Epithelial cell of esophagus (primary cell): ENCODE data around the gene ITIH6.
"Not testable (repeated sequence)": the region's sequence is repeated elsewhere in the genome, so short reads cannot be mapped to it uniquely, and the experiment has no call there.

Source experiments
- DNase-seq: peaks from one replicate; pipeline ENCODE4 v3.0.0; 2010; ENCODE audit warnings: low read depth
- H3K4me3 ChIP-seq: 2 replicates; pipeline ENCODE4 v1.5.1; 2011; ENCODE audit warnings: mild to moderate bottlenecking, low read length, control low read depth
- TF ChIP-seq, protein P1 (sequence below): IDR thresholded peaks from 2 replicates; pipeline ENCODE4 v1.5.1; 2011; ENCODE audit warnings: low read depth, mild to moderate bottlenecking, low read length, control low read depth, inconsistent platforms; ENCODE audit not compliant: insufficient read depth; ENCODE audit errors: missing control alignments

ITIH6 gene

DNA sequence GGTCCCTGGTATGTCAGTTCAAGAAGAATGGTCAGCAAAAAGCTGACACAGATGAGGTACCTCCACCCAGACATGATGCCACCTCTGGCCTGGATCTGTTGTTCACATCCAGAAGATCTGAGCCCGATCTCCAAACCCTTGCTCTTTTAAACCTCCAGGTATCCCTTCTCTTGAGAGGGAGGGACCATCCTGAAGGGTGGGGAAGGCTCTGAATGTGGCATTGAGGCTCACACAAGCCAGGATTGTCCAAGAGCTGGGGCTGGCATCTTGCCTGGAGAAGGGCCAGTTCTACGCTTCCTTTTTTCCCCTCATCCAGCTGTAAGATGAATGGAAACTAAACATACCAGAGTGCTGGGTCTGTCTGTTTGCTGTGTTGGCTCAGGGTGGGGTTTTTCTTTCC, at the start of gene ITIH6:
TSS of gene ITIH6 (minus strand) at position 119 of the 400 bp plus-strand sequence. CDS start at position 74, 45 bp downstream.
- H3K4me3 ChIP-seq = no peak within 1 kb of the TSS
- TF ChIP-seq, protein P1, sequence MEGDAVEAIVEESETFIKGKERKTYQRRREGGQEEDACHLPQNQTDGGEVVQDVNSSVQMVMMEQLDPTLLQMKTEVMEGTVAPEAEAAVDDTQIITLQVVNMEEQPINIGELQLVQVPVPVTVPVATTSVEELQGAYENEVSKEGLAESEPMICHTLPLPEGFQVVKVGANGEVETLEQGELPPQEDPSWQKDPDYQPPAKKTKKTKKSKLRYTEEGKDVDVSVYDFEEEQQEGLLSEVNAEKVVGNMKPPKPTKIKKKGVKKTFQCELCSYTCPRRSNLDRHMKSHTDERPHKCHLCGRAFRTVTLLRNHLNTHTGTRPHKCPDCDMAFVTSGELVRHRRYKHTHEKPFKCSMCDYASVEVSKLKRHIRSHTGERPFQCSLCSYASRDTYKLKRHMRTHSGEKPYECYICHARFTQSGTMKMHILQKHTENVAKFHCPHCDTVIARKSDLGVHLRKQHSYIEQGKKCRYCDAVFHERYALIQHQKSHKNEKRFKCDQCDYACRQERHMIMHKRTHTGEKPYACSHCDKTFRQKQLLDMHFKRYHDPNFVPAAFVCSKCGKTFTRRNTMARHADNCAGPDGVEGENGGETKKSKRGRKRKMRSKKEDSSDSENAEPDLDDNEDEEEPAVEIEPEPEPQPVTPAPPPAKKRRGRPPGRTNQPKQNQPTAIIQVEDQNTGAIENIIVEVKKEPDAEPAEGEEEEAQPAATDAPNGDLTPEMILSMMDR = no peak
- DNase-seq = no peak

DNA sequence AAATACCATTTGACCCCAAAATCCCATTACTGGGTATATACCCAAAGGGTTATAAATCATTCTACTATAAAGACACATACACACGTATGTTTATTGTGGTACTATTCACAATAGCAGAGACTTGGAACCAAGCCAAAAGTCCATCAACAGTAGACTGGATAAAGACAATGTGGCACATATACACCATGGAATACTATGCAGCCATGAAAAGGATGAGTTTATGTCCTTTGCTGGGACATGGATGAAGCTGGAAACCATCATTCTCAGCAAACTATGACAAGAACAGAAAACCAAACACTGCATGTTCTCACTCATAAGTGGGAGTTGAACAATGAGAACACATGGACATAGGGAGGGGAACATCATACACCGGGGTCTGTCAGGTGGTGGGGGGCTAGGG, 49.6 kb upstream of the ITIH6 start:
- H3K4me3 ChIP-seq, DNase-seq: not testable (repeated sequence)

- TF ChIP-seq, protein P1 = no peak
- no peak for DNase-seq
- H3K4me3 ChIP-seq = no peak overlapping the region
Measured at GRCh38 chrX:54843050-54843449, 45.0 kb upstream of the ITIH6 start.

DNA sequence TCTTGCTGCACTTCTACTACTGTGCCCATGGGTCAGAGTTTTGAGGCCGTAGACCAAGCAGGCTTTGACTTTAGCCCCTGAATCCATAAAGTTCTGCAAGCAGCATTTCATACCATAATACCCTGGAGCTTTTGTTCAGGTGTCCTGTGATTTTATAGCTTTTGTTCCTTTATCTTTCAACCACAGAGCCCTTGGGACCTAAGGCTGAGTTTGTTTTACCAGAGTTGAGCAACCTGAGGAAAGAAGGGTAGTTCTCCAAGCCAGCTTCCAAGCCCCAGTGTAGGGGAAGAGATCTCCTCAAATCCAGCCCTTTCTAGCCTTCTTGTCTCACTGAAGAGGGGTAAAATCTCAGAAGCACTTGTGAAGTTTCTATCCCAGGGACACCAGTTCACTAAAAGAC, 44.6 kb upstream of the ITIH6 start:
- TF ChIP-seq, protein P1 = no peak
- H3K4me3 ChIP-seq = no peak overlapping the region
- no peak for DNase-seq

DNA sequence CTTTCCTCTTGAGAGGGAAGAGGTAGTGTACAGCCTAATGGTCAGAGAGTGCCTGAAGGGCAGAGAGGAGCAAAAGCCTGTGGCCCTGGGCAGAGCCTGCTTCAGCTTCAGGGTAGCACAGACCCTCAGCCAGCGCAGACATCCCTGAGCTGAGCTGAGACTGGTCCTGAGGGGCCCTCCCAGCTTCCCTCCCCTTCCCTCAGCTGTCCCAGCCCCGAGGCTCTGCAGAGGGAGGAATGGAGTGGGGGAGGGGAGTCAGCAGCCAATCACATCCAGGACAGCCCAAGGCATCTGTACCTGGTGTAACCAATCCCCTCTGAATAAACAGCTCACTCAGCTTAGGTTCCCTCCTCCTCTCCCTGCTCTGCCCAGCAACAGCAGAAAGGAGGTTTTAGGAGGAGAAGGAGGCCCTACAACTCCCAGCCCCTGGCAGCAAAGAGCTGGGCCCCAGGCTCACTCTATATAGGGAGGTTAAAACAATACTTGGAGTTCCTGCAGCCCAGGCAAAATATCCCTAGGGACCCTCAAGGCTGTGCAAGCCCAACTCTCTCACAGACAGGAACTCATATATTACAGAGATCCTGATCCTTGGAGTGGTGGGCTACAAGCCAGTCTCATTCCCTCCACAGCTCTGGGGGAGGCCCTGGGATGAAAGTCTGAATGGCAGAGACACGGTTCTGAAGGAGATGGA, 43.3 kb upstream of the ITIH6 start:
- not testable (repeated sequence) for H3K4me3 ChIP-seq, DNase-seq

DNA sequence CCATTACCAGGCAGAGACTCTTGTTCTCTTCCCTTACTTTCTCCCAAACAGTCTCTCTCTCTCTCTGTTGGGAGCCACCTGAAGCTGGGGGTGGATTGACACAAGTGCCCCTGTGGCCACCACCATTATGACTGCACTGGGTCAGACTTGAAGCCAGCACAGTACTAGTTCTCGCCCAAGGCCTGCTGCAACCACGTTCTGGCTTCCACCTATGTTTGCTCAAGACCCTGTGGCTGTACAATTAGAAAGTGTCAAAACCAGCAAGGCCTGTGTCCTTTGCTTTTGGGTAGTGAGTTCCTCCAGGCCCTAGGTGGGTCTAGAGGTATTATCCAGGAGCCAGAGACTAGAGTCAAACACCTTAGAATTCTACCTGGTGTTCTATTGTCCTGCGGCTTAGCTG, 40.5 kb upstream of the ITIH6 start:
- TF ChIP-seq, protein P1 = no peak
- no peak for DNase-seq
- no peak overlapping the region for H3K4me3 ChIP-seq

- no peak for DNase-seq
- TF ChIP-seq, protein P1 = no peak
- no peak overlapping the region for H3K4me3 ChIP-seq
Measured at GRCh38 chrX:54826598-54826997, 28.5 kb upstream of the ITIH6 start.

DNA sequence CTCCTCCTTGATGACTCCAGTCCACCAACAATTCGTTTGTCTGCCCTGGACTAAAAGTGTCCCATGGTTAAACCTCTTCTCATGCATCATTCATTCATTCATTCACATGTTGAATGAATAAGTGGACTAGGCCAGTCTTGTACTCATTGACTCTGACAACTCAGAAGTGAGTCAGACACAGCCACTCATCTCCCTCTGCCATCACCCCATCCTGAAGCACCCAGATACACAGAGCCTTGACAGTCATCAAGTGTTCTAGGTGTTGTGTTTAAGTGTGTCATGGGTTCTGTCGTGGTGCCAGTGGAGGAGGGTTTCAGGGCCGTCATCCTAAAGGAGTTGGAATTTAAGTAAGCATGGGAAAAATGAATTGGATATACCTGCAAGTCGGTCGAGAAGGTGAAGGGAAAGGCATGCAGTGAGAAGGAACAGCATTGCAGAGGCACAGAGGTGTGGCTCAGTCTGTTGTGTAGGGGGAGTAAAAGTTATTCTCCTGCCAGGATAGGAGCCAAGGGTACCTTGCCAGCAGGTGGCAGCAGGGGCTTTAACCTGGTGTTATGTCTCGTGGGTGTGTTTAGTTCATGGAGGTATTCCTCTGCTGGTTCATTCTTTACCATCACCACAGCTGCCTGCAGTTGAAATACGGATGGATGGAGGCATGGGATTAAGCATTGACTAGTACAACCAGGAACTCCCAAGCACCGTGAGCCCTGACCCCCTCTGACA, 27.8 kb upstream of the ITIH6 start:
- DNase-seq = peak; percentile 66

More for the DNA sequence above, 27.8 kb upstream of the ITIH6 start:
- TF ChIP-seq, protein P1 = no peak
- H3K4me3 ChIP-seq = no peak overlapping the region
